NT2/D1 (cell line): ENCODE data around the gene NAA40.

Experiments
- YY1 ChIP-seq: IDR thresholded peaks from 2 replicates; pipeline ENCODE4 v1.6.1; 2011; ENCODE audit not compliant: insufficient read length, insufficient read depth
- ZNF274 ChIP-seq: IDR thresholded peaks from 2 replicates; pipeline ENCODE4 v1.6.1; 2011; ENCODE audit warnings: mild to moderate bottlenecking, low read depth, low read length

- TF ChIP-seq ZNF274 (no peak), YY1 (no peak)
These were observed 34.9 kb upstream of the NAA40 start for GRCh38 chr11:63903884-63904283.
